ENCODE measurements around the gene TRAPPC3. TPM values are rescaled to one million over a fixed set of nuclear protein-coding genes. Genes with fewer than 3 reads are reported as not detected.

The TRAPPC3 gene
- total RNA-seq, 1 experiment from 2014 or later, result 147 TPM

DNA sequence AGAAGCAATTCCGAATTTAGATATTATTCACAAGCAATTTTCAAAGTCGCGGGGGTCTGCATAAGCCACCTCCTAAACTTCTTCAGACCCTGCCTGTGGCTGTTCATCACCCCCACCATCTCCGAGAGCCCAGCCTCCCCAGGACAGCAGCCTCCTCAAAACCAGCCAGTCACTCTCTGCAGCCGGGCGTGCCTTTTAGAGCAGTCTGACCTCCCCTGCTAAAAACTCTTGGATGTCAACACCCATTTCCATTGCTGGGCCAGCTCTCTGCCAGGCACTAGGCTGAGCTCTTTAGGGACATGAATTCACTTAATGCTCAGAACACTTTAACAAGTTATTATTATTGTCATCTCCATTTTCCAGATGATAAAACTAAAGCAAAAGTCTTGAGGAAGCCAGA lies 48.9 kb downstream of the TRAPPC3 start:
- DNase-seq (ENCODE audit: low read depth), result no peak

- DNase-seq (ENCODE audit: low read depth), result peak; percentile 78
Observed at GRCh38 chr1:36099681-36100341, 49.5 kb downstream of the TRAPPC3 start.

DNA sequence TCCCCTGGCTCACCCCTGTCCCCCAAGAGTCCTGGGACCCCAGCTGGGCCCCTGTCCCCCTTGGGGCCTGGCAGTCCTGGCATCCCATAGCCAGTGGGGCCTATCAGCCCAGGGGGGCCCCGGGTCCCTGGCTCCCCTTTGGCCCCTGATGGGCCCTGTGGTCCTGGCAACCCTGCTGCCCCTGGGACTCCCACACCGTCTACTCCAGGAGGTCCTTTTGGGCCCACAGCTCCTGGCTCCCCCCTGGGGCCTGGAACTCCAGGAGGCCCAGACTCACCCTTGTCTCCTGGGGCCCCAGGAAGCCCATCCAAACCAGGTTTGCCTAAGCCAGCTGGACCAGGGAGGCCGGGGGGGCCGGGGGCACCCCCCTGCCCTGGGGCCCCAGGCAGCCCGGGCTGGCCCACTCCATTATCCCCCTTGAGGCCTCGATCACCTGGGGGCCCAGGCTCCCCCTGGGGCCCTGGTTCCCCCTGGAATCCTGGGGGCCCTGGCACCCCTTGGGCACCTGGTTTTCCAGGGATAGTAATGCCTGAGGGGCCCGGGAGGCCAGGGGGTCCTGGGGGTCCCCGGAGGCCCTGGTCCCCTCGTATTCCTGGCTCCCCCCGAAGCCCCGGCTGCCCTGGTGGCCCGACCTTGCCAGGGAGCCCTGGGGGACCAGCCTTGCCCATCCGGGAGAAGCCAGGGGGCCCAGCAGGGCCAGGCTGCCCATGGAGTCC lies 50.5 kb downstream of the TRAPPC3 start:
- DNase-seq (ENCODE audit: low read depth), result no peak

GRCh38 chr1:36097693-36098585 lies 51.3 kb downstream of the TRAPPC3 start:
- DNase-seq (ENCODE audit: low read depth), result no peak

GRCh38 chr1:36096500-36097432 lies 52.5 kb downstream of the TRAPPC3 start:
- DNase-seq (ENCODE audit: low read depth), result peak; percentile 46

GRCh38 chr1:36095760-36096405 lies 53.4 kb downstream of the TRAPPC3 start:
- no peak for DNase-seq (ENCODE audit: low read depth)

GRCh38 chr1:36094621-36095061 lies 54.6 kb downstream of the TRAPPC3 start:
- no peak for DNase-seq (ENCODE audit: low read depth)

GRCh38 chr1:36093929-36094328 lies 55.4 kb downstream of the TRAPPC3 start:
- no peak for DNase-seq (ENCODE audit: low read depth)

DNA sequence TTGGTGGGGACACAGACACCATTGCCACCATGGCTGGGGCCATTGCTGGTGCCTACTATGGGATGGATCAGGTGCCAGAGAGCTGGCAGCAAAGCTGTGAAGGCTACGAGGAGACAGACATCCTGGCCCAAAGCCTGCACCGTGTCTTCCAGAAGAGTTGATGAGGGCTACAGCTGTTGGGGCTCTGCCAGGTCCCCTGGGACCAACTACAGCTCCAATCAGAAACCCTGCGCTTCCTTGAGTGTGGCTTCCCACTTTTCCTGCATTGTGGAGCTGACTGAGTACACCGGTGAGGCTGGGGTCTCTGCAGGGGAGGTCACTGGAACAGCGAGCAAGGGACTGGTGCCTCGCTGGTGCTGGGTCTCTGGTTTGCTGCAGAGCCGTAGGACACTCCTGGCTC lies 56.1 kb downstream of the TRAPPC3 start:
- DNase-seq (ENCODE audit: low read depth), result no peak

DNA sequence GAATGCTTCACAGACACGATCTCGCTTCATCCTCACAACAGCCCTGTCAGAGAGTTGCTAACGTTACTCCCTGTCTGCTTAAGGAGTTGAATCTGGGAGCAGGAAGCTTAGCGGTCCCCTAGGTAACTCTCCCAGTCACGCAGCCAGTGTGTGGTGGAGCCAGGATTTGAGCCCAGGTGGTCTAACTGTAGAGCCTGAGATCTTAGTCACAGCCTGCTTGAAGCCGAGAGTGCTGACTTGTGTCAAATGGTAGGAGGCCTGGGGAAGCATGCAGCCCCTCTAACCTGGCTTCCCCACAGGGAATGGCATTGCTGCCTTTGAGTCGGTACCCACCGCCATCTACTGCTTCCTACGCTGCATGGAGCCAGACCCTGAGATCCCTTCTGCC lies 56.5 kb downstream of the TRAPPC3 start:
- DNase-seq (ENCODE audit: low read depth), result no peak

- no peak for DNase-seq (ENCODE audit: low read depth)
Observed at GRCh38 chr1:36092166-36092797, 57.0 kb downstream of the TRAPPC3 start.

DNA sequence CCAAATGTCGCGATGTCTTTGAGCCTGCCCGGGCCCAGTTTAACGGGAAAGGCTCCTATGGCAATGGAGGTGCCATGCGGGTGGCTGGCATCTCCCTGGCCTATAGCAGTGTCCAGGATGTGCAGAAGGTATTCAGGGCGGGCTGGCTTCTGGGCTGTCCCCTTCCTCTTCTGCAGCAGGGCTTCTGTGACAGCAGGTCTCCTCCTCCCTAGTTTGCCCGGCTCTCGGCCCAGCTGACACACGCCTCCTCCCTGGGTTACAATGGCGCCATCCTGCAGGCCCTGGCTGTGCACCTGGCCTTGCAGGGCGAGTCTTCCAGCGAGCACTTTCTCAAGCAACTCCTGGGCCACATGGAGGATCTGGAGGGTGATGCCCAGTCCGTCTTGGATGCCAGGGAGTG lies 57.6 kb downstream of the TRAPPC3 start:
- DNase-seq (ENCODE audit: low read depth), result no peak

GRCh38 chr1:36091141-36091540 lies 58.1 kb downstream of the TRAPPC3 start:
- no peak for DNase-seq (ENCODE audit: low read depth)

DNA sequence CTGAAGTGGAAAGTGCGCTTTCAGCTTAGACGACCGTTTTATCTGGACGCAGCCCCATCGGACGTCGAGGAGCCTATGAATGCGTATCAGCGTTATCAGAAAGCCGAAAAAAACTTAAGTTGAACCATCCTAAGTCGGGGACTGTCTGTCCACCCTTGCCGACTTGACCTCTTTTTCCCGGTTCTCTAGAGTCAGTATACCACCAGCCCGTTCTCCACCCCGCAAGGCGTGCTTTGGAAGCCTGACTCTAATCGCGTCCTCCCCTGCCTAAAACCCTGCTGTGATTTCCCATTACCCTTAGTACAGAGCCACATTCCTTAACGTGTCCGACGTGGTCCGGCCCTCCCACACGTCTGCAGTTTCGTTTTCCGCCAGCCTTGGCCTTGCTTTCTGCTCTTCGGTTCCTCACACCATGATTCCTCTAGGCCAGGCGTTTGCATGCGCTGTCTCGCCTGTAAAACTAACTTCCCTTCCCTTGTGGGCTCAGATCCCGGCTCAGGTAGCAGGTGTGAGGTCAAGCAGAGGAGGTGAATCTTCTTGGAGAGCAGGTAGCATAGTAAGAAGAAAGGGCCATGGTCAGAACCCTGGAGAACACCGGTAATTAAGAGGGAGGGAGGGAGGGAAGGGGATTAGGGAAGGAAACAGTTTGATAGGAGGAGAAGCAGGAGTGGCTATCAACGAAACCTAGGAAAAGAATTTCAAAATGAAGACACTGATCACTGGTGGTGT lies 59.7 kb downstream of the TRAPPC3 start:
- peak; percentile 37 for DNase-seq (ENCODE audit: low read depth)

DNA sequence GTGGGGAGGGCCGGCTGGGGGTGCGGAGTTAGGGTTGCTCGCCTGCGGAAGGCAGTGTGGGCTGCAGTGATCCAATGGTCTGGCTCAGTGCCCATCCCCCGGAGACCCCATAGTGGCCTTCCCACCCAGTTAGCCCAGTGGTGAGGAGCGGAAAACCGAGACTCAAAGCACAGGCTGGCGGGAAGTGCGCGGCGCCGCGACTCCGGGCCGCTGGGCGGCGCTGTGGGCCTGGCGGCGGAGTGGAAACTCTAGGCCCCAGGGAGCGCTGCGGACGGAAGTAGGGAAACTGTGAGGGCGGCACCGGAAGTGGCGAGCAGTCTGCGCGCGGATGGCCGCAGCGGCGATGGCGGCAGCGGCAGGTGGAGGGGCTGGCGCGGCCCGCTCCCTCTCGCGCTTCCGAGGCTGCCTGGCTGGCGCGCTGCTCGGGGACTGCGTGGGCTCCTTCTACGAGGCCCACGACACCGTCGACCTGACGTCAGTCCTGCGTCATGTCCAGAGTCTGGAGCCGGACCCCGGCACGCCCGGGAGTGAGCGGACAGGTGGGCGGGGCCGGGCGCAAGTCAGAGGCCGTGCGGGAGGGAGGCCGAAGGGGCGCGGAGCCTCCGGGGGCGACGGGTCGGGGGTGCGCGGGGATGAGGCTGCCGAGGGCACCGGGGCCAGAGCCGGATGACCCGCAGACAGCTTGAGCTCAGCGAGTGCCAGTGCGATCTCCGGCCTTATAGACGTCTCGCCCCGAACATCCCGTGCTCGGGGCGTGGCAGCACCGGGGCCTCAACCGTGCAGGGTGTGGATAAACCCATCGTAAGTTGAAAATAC lies 60.5 kb downstream of the TRAPPC3 start, which contains the start of gene ADPRS:
Gene ADPRS, plus strand, starts transcription at position 316 of the 816 bp plus-strand sequence. Its CDS starts 13 bp downstream, at position 329.
- DNase-seq (ENCODE audit: low read depth), result peak; percentile 84

- no peak for DNase-seq (ENCODE audit: low read depth)
Observed at GRCh38 chr1:36088265-36088576, 61.1 kb downstream of the TRAPPC3 start.

DNA sequence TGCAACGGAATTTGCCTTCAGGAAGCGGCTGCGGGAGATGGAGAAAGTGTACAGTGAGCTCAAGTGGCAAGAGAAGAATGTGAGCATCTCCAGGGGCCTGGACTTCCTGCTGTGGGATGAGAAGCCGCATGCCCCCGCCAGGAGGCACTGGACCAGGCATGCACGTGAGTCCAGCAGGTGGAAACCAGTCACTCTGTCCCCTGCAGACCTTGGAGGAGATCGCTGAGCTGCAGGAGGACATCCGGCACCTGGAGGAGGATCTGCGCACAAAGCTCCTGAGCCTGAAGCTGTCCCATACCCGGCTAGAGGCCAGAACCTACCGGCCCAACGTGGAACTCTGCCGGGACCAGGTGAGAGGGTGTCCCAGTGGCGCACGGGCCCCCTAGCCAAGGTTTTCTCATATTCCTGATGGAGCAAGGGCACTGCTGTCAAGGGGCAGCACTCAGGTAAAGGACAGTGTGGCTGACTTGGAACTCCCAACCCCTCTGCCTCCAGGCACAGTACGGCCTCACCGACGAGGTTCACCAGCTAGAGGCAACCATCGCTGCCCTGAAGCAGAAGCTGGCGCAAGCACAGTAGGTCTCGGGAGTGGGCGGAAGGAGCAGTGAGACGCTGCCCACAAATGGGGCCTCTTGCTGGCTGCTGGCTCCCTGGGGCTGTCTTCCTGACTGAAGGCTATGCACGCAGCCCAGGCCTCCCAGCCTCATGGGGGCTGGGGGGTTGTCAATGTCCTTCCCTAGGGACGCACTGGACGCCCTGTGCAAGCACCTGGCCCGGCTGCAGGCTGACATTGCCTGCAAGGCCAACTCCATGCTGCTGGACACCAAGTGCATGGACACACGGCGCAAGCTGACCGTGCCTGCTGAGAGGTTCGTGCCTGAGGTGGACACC lies 61.8 kb downstream of the TRAPPC3 start:
- DNase-seq (ENCODE audit: low read depth), result no peak

All from M059J (cell line).